IPS-20b (cell line): ENCODE measurements around the gene VEPH1.

Experiments
- H3K27ac ChIP-seq: one replicate; pipeline ENCODE4 v1.5.1; 2013; ENCODE audit warnings: low read length
- H3K27me3 ChIP-seq: 2 replicates; pipeline ENCODE4 v1.6.1; 2013; ENCODE audit warnings: mild to moderate bottlenecking, low read length, inconsistent platforms; ENCODE audit not compliant: insufficient read depth
- H3K36me3 ChIP-seq: 2 replicates; pipeline ENCODE4 v1.6.1; 2013; ENCODE audit warnings: low read depth, mild to moderate bottlenecking, inconsistent platforms, low read length, moderate library complexity; ENCODE audit not compliant: insufficient read depth
- H3K4me1 ChIP-seq: 2 replicates; pipeline ENCODE4 v1.6.1; 2013; ENCODE audit warnings: mild to moderate bottlenecking, control low read depth, inconsistent platforms, low read length, moderate library complexity; ENCODE audit not compliant: insufficient read depth
- H3K4me3 ChIP-seq: 2 replicates; pipeline ENCODE4 v1.5.1; 2013; ENCODE audit warnings: mild to moderate bottlenecking, low read length, inconsistent platforms
- H3K9ac ChIP-seq: 2 replicates; pipeline ENCODE4 v1.6.1; 2013; ENCODE audit warnings: low read depth, mild to moderate bottlenecking, inconsistent platforms, low read length, moderate library complexity
- H3K9me3 ChIP-seq: 2 replicates; pipeline ENCODE4 v1.6.1; 2013; ENCODE audit warnings: mild to moderate bottlenecking, low read depth, low read length, inconsistent platforms; ENCODE audit not compliant: insufficient read depth

Gene VEPH1

GRCh38 chr3:157376603-157377300 lies 126.5 kb downstream of the VEPH1 start:
- H3K36me3 ChIP-seq: no peaks in the 10 kb centered on the region
- no peaks in the 10 kb centered on the region for H3K27me3 ChIP-seq
- H3K9me3 ChIP-seq: no peaks in the 10 kb centered on the region
- H3K4me1 ChIP-seq: no peaks in the 10 kb centered on the region
- H3K4me3 ChIP-seq: no peak overlapping the region
- H3K9ac ChIP-seq: no peak overlapping the region
- H3K27ac ChIP-seq: no peak overlapping the region

- Histone ChIP-seq H3K27ac (no peak overlapping the region), H3K36me3 (no peaks in the 10 kb centered on the region), H3K9ac (no peak overlapping the region), H3K4me1 (no peaks in the 10 kb centered on the region), H3K27me3 (no peaks in the 10 kb centered on the region), H3K9me3 (no peaks in the 10 kb centered on the region), H3K4me3 (no peak overlapping the region)
Observed at GRCh38 chr3:157375342-157375986, 127.8 kb downstream of the VEPH1 start.

GRCh38 chr3:157374933-157375332 lies 128.3 kb downstream of the VEPH1 start:
- H3K27me3 ChIP-seq: no peaks in the 10 kb centered on the region
- no peaks in the 10 kb centered on the region for H3K4me1 ChIP-seq
- H3K4me3 ChIP-seq: no peak overlapping the region
- no peak overlapping the region for H3K9ac ChIP-seq
- no peak overlapping the region for H3K27ac ChIP-seq
- H3K9me3 ChIP-seq: no peaks in the 10 kb centered on the region
- H3K36me3 ChIP-seq: no peaks in the 10 kb centered on the region

GRCh38 chr3:157373783-157374182 lies 129.4 kb downstream of the VEPH1 start:
- Histone ChIP-seq H3K9me3 (no peaks in the 10 kb centered on the region), H3K27ac (no peak overlapping the region), H3K27me3 (no peaks in the 10 kb centered on the region), H3K36me3 (no peaks in the 10 kb centered on the region), H3K4me1 (no peaks in the 10 kb centered on the region), H3K4me3 (no peak overlapping the region), H3K9ac (no peak overlapping the region)

GRCh38 chr3:157370867-157371266 lies 132.3 kb downstream of the VEPH1 start:
- no peak overlapping the region for H3K9ac ChIP-seq
- no peaks in the 10 kb centered on the region for H3K36me3 ChIP-seq
- no peaks in the 10 kb centered on the region for H3K9me3 ChIP-seq
- no peak overlapping the region for H3K27ac ChIP-seq
- H3K4me3 ChIP-seq: no peak overlapping the region
- H3K4me1 ChIP-seq: no peaks in the 10 kb centered on the region
- no peaks in the 10 kb centered on the region for H3K27me3 ChIP-seq

- Histone ChIP-seq H3K27ac (no peak overlapping the region), H3K4me1 (no peaks in the 10 kb centered on the region), H3K9ac (no peak overlapping the region), H3K4me3 (no peak overlapping the region), H3K27me3 (no peaks in the 10 kb centered on the region), H3K9me3 (no peaks in the 10 kb centered on the region), H3K36me3 (no peaks in the 10 kb centered on the region)
Observed at GRCh38 chr3:157369727-157370421, 133.3 kb downstream of the VEPH1 start.

GRCh38 chr3:157368171-157368570 lies 135.0 kb downstream of the VEPH1 start:
- Histone ChIP-seq H3K36me3 (no peaks in the 10 kb centered on the region), H3K27ac (no peak overlapping the region), H3K9ac (no peak overlapping the region), H3K27me3 (no peaks in the 10 kb centered on the region), H3K4me1 (no peaks in the 10 kb centered on the region), H3K9me3 (no peaks in the 10 kb centered on the region), H3K4me3 (no peak overlapping the region)

- Histone ChIP-seq H3K27ac (no peak overlapping the region), H3K4me3 (no peak overlapping the region), H3K36me3 (no peaks in the 10 kb centered on the region), H3K4me1 (no peaks in the 10 kb centered on the region), H3K9ac (no peak overlapping the region), H3K9me3 (no peaks in the 10 kb centered on the region), H3K27me3 (no peaks in the 10 kb centered on the region)
Observed at GRCh38 chr3:157363393-157363792, 139.8 kb downstream of the VEPH1 start.

- no peaks in the 10 kb centered on the region for H3K4me1 ChIP-seq
- H3K27me3 ChIP-seq: no peaks in the 10 kb centered on the region
- no peak overlapping the region for H3K9ac ChIP-seq
- no peak overlapping the region for H3K27ac ChIP-seq
- no peaks in the 10 kb centered on the region for H3K36me3 ChIP-seq
- H3K9me3 ChIP-seq: no peaks in the 10 kb centered on the region
- H3K4me3 ChIP-seq: no peak overlapping the region
Observed at GRCh38 chr3:157362348-157362747, 140.9 kb downstream of the VEPH1 start.

- Histone ChIP-seq H3K27ac (no peak overlapping the region), H3K4me3 (no peak overlapping the region), H3K9me3 (no peaks in the 10 kb centered on the region), H3K4me1 (0 out of 2 replicates have a peak, but pooled peaks cover 2% of the 10 kb centered on the region), H3K9ac (no peak overlapping the region), H3K27me3 (no peaks in the 10 kb centered on the region), H3K36me3 (no peaks in the 10 kb centered on the region)
Observed at GRCh38 chr3:157360044-157360443, 143.2 kb downstream of the VEPH1 start.

- Histone ChIP-seq H3K4me3 (no peak overlapping the region), H3K27me3 (no peaks in the 10 kb centered on the region), H3K27ac (no peak overlapping the region), H3K4me1 (0 out of 2 replicates have a peak, but pooled peaks cover 4% of the 10 kb centered on the region), H3K36me3 (no peaks in the 10 kb centered on the region), H3K9me3 (no peaks in the 10 kb centered on the region), H3K9ac (no peak overlapping the region)
Observed at GRCh38 chr3:157356541-157356940, 146.7 kb downstream of the VEPH1 start.

GRCh38 chr3:157355276-157355675 lies 147.9 kb downstream of the VEPH1 start:
- H3K9me3 ChIP-seq: no peaks in the 10 kb centered on the region
- no peak overlapping the region for H3K27ac ChIP-seq
- no peak overlapping the region for H3K9ac ChIP-seq
- H3K27me3 ChIP-seq: no peaks in the 10 kb centered on the region
- no peak overlapping the region for H3K4me3 ChIP-seq
- 0 out of 2 replicates have a peak, but pooled peaks cover 4% of the 10 kb centered on the region for H3K4me1 ChIP-seq
- no peaks in the 10 kb centered on the region for H3K36me3 ChIP-seq
